Mucosa of descending colon (tissue), 3 donors: ENCODE measurements around the gene NCL. TPM values are rescaled to one million over a fixed set of nuclear protein-coding genes. Genes with fewer than 3 reads are reported as not detected.

Source experiments
- ATAC-seq: fragments of 200-7000 bp; cut with Tn5 transposase; one replicate; pipeline ENCODE4 v1.9.1; 2020; ENCODE audit warnings: mild to moderate bottlenecking, moderate library complexity
- DNase-seq, 3 donors: peaks; one replicate each; pipeline ENCODE4 v3.0.0-alpha.2; 2020
- H3K36me3 ChIP-seq: fragments of 200-600 bp; one replicate; pipeline ENCODE4 v1.8.0; 2021; ENCODE audit warnings: low read depth, mild to moderate bottlenecking
- H3K4me1 ChIP-seq: fragments of 200-600 bp; one replicate; pipeline ENCODE4 v1.8.0; 2021; ENCODE audit warnings: low read depth, mild to moderate bottlenecking
- H3K4me3 ChIP-seq: fragments of 200-600 bp; one replicate; pipeline ENCODE4 v1.8.0; 2021; ENCODE audit warnings: mild to moderate bottlenecking
- H3K9me3 ChIP-seq: fragments of 200-600 bp; one replicate; pipeline ENCODE4 v1.8.0; 2021; ENCODE audit warnings: mild to moderate bottlenecking
- CTCF ChIP-seq: fragments of 200-600 bp; IDR thresholded peaks from one replicate; pipeline ENCODE4 v1.8.0; 2022; ENCODE audit warnings: antibody characterized with exemption, mild to moderate bottlenecking
- intact Hi-C, 2 donors: fragments of 100-400 bp; cut with DNase I in 1 of 2; cut with micrococcal nuclease in 1 of 2; formaldehyde crosslinking; loops; one replicate each; pipeline versions ENCODE4 v1.11.0 to v1.11.1; 2022; cut with DNase I, micrococcal nuclease
- total RNA-seq, 3 donors: library from RNA; stranded (reverse); fragmentation: NEBNext Ultra II Directional in 2 of 3; extraction: Animal tissue kit (Norgen Biotek cat#: 25700) in 2 of 3; gene quantifications; one replicate each; pipeline versions ENCODE4 v1.2.1 to v1.2.4, GENCODE V29; 2021 to 2023
- donor health status: DM: no; HTN: no; CAD: no; lungs with moderate emphysema.
- donor health status: DM: no; HTN: no; CAD: no.
- donor health status: DM: no; HTN: yes; CAD: no.

NCL gene
- total RNA-seq, 3 donors from 2014 or later = 239 to 369 (median 328) TPM

GRCh38 chr2:231455890-231456289 lies 8.4 kb downstream of the NCL start:
- Histone ChIP-seq H3K36me3 (peaks cover 38% of the 10 kb centered on the region), H3K9me3 (no peaks in the 10 kb centered on the region), H3K4me3 (no peak overlapping the region), H3K4me1 (peaks cover 9% of the 10 kb centered on the region)
- intact Hi-C loops = no loop called here
- no peak for TF ChIP-seq CTCF
- DNase-seq (no peak), ATAC-seq (no peak)

- no peak overlapping the region for H3K4me3 ChIP-seq
- intact Hi-C loops = no loop called here
- DNase-seq (no peak), ATAC-seq (no peak)
- H3K4me1 ChIP-seq = peaks cover 9% of the 10 kb centered on the region
- H3K36me3 ChIP-seq = peaks cover 38% of the 10 kb centered on the region
- no peak for TF ChIP-seq CTCF
- H3K9me3 ChIP-seq = no peaks in the 10 kb centered on the region
These were observed 9.1 kb downstream of the NCL start for GRCh38 chr2:231455222-231455621.

- intact Hi-C loops = no loop called here
- H3K9me3 ChIP-seq = no peaks in the 10 kb centered on the region
- no peak for ATAC-seq
These were observed 9.9 kb downstream of the NCL start for GRCh38 chr2:231454361-231454791.

GRCh38 chr2:231452799-231453508 lies 11.3 kb downstream of the NCL start:
- Histone ChIP-seq H3K4me1 (peaks cover 2% of the 10 kb centered on the region), H3K4me3 (no peak overlapping the region), H3K9me3 (no peaks in the 10 kb centered on the region), H3K36me3 (peaks cover 27% of the 10 kb centered on the region)
- DNase-seq (no peak), ATAC-seq (peak; percentile 34)
- intact Hi-C loops = no loop called here
- no peak for TF ChIP-seq CTCF

More at GRCh38 chr2:231454361-231454791, 9.9 kb downstream of the NCL start:
- TF ChIP-seq CTCF = no peak
- peaks cover 6% of the 10 kb centered on the region for H3K4me1 ChIP-seq
- peaks cover 34% of the 10 kb centered on the region for H3K36me3 ChIP-seq
- no peak overlapping the region for H3K4me3 ChIP-seq
- no peak for DNase-seq

- intact Hi-C loops = no loop called here
- Histone ChIP-seq H3K36me3 (peaks cover 12% of the 10 kb centered on the region), H3K4me3 (no peak overlapping the region), H3K4me1 (peaks cover 2% of the 10 kb centered on the region), H3K9me3 (no peaks in the 10 kb centered on the region)
- no peak for DNase-seq
- ATAC-seq = no peak
- TF ChIP-seq CTCF = no peak
These were observed 13.7 kb downstream of the NCL start for GRCh38 chr2:231450548-231450989.
